Spinal cord (tissue), 10 donors: ENCODE measurements around the gene GRIN3A. TPM values are rescaled to one million over a fixed set of nuclear protein-coding genes. Genes with fewer than 3 reads are reported as not detected.
A peak's percentile ranks its signal among the peaks of the same experiment; 100 is the strongest.

Experiments used
- DNase-seq, 6 donors: peaks; one replicate each; pipeline versions ENCODE4 v3.0.0 to v3.0.0-alpha.2; 2013 to 2015; ENCODE audit warnings: low spot score in 6 of 6, low read depth in 4 of 6
- H3K27ac ChIP-seq: one replicate; pipeline ENCODE4 v1.5.1; 2013; ENCODE audit warnings: low read depth, low read length, control low read depth
- H3K27me3 ChIP-seq: one replicate; pipeline ENCODE4 v1.6.1; 2013; ENCODE audit warnings: low read length; ENCODE audit not compliant: control insufficient read depth, insufficient read depth
- H3K36me3 ChIP-seq: one replicate; pipeline ENCODE4 v1.6.1; 2013; ENCODE audit warnings: low read length; ENCODE audit not compliant: control insufficient read depth, insufficient read depth
- H3K4me1 ChIP-seq: one replicate; pipeline ENCODE4 v1.6.1; 2013; ENCODE audit warnings: low read length; ENCODE audit not compliant: control insufficient read depth, insufficient read depth
- H3K4me3 ChIP-seq: one replicate; pipeline ENCODE4 v1.5.1; 2013; ENCODE audit warnings: low read depth, low read length, control low read depth
- H3K9me3 ChIP-seq: one replicate; pipeline ENCODE4 v1.6.1; 2013; ENCODE audit warnings: low read length; ENCODE audit not compliant: control insufficient read depth, insufficient read depth
- WGBS: methylation state at CpG from one replicate; pipeline ENCODE4 v1.1.5; 2013; ENCODE audit warnings: missing lambda C conversion rate; ENCODE audit not compliant: insufficient coverage; 5-methylcytosine and 5-hydroxymethylcytosine counted together
- polyA plus RNA-seq, 2 donors: library from polyadenylated mRNA; unstranded; fragments of 120-200 nt; gene quantifications; one replicate each; pipeline ENCODE4 v1.2.1, GENCODE V29; 2013; ENCODE audit not compliant: insufficient read length in 2 of 2
- total RNA-seq, 2 donors: library from RNA; depleted of rRNA in 1 of 2; stranded (reverse); fragments of 120-200 nt in 1 of 2; fragments of >200 nt in 1 of 2; gene quantifications; one replicate each; pipeline versions ENCODE4 v1.2.3 to v1.2.4, GENCODE V29; 2013 to 2014
- donor health status: healthy.

Gene GRIN3A
- total and polyA plus RNA-seq, 4 donors = 8.5 to 27.2 (median 20.2) TPM

DNA sequence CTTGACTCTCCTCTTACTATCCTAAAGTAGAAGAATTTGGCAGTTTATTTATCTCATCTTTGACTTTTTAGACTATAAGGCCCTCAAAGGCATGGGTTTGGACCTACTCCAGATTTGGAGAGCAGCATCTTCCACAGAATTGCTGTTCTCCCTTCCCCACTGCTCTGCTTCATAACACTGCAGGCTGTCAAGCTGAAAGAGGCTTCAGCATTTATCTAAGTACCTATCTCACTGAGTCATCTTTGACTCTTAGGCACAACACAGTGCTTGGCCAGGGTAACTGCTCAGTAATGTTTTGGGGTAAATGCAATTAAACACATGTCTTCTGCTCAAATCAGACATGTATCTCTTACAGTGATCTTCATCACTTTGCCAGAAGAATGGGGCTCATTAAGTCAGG, 60.6 kb downstream of the GRIN3A start:
- H3K27ac ChIP-seq = no peak overlapping the region
- DNase-seq = peak in 1 of 6 donors; percentile 30
- no peaks in the 10 kb centered on the region for H3K4me1 ChIP-seq
- H3K9me3 ChIP-seq = no peaks in the 10 kb centered on the region
- H3K36me3 ChIP-seq = no peaks in the 10 kb centered on the region
- no peak overlapping the region for H3K4me3 ChIP-seq
- no peaks in the 10 kb centered on the region for H3K27me3 ChIP-seq

DNA sequence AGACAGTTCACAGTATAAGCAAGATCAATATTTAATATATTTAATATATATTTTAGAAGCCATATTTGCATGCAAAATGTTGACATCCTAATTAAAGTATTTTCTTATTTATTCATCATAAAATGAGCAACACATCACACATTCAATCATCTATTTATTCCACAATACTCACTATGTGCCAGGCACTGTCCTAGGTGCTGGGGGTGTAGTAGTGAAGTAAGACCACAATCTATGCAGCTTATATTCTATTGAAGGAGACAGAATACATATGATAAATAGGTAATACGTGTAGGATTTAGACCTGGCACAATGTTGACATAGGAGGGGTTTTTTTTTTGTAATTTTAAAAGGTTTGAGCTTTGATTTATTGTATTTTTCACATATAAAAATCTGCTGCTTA, 63.1 kb downstream of the GRIN3A start:
- Histone ChIP-seq H3K4me1 (no peaks in the 10 kb centered on the region), H3K27ac (no peak overlapping the region), H3K9me3 (no peaks in the 10 kb centered on the region), H3K36me3 (no peaks in the 10 kb centered on the region), H3K27me3 (no peaks in the 10 kb centered on the region), H3K4me3 (no peak overlapping the region)
- no CpG with 5 or more reads among the region's 1 CpG for WGBS
- no peak for DNase-seq

DNA sequence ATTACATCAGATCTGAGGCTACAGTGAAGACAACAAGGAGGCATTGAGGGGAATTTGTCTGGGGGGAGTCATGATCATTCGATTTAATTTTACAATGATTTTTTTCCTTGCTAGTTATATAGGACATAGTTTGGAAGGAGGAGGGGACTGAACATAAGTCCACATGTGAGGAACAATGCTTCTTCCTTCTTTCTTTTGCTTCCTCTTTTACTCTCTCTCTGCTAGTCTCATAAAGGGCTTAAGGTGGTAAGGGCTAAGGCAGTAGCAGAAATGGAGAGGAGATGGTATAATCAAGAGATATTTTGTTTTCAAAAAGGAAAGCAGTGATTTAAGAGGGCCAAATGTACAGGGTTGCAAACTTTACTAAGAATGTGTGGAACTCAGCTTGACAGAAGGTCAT, 64.3 kb downstream of the GRIN3A start:
- DNase-seq = no peak
- H3K9me3 ChIP-seq = no peaks in the 10 kb centered on the region
- no CpG with 5 or more reads among the region's 1 CpG for WGBS
- H3K4me3 ChIP-seq = no peak overlapping the region
- H3K36me3 ChIP-seq = no peaks in the 10 kb centered on the region
- H3K27ac ChIP-seq = no peak overlapping the region
- H3K4me1 ChIP-seq = no peaks in the 10 kb centered on the region
- H3K27me3 ChIP-seq = no peaks in the 10 kb centered on the region

DNA sequence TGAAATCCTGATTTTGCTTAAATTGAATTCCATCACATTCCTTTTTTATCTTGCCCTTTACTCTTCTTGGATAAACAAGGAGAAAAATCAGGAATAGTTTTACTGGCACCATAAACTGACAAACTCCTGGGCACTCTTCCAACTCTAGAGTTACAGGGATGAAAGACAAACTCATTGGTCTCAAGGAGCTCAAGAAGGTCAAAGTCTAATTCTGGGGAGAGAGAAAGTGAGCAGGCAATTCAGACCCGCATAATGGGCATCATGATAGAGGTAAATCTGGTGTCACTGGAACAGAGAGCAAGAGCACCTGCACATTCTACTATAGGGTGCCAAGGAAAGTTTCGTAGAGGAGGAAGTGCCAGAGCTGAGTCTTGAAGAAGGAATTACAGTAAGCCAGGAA, 64.8 kb downstream of the GRIN3A start:
- no peak overlapping the region for H3K27ac ChIP-seq
- H3K4me1 ChIP-seq = no peaks in the 10 kb centered on the region
- DNase-seq = no peak
- H3K9me3 ChIP-seq = no peaks in the 10 kb centered on the region
- H3K27me3 ChIP-seq = no peaks in the 10 kb centered on the region
- H3K4me3 ChIP-seq = no peak overlapping the region
- WGBS = 83% methylated on average over 2 of the region's 2 CpGs
- H3K36me3 ChIP-seq = no peaks in the 10 kb centered on the region

DNA sequence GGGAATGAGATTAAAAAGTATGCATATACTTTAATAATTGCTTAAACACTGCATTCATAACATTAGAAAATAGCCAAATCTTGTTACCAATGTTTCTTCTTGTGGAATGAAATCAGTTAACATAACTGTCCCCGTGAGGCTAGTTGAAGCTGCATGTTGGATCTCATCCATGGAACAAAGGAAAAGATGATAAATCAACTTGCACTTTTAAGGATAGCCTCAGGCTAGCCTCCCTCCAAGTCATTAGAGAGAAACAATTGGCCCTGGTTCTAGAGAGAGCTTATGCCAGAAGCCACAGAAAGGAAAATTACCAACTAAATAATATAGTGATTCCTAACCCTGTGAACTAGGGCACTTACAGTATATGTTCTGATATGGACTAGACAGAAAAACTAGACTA, 66.9 kb downstream of the GRIN3A start:
- no peak overlapping the region for H3K27ac ChIP-seq
- no peaks in the 10 kb centered on the region for H3K9me3 ChIP-seq
- no peaks in the 10 kb centered on the region for H3K36me3 ChIP-seq
- no peak overlapping the region for H3K4me3 ChIP-seq
- WGBS = no CpG with 5 or more reads among the region's 1 CpG
- no peaks in the 10 kb centered on the region for H3K4me1 ChIP-seq
- peak in 2 of 6 donors; percentile 14 to 76 for DNase-seq
- H3K27me3 ChIP-seq = no peaks in the 10 kb centered on the region

DNA sequence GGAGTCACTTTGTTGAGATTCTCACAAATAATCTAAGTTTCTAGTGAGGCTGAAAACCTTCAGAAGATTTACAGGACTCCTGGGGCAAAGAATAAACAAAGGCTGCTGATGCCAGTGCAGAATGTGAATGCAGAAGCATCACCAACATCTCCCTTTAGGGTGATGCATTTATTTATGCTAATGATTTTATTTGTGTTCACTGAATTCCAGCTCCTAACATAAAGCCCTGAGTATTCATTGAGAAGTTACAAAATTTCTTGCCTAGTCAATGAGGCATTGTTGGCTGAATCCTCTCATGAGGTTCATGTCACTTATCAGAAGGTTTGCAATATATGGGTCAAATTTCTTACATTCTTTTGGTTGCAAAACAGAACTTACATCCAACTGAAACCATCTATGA, 70.0 kb downstream of the GRIN3A start:
- no peaks in the 10 kb centered on the region for H3K9me3 ChIP-seq
- no peak overlapping the region for H3K4me3 ChIP-seq
- no peaks in the 10 kb centered on the region for H3K36me3 ChIP-seq
- peak in 1 of 6 donors; percentile 33 for DNase-seq
- H3K27me3 ChIP-seq = no peaks in the 10 kb centered on the region
- no peak overlapping the region for H3K27ac ChIP-seq
- no peaks in the 10 kb centered on the region for H3K4me1 ChIP-seq

DNA sequence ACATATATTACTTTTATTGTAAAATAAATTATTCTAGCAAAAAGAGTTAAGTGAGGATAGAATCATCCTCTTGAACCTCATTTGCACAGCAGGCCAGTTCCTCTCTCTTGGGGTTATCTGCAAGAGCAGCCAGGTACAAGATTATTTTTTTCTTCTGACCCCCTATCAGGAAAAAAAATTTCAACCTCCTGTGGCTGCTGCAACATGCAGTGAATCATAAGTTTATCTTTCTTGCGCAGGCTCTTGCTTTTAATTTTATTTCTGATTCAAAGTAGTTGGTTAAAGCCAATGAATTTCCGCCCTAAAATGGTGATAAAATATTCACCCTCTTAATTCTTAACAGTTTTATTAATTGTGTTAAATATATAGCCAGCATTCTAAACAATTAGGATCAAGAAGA, 74.0 kb downstream of the GRIN3A start:
- H3K4me1 ChIP-seq = no peaks in the 10 kb centered on the region
- no peaks in the 10 kb centered on the region for H3K36me3 ChIP-seq
- H3K4me3 ChIP-seq = no peak overlapping the region
- no peaks in the 10 kb centered on the region for H3K27me3 ChIP-seq
- no peak for DNase-seq
- H3K9me3 ChIP-seq = no peaks in the 10 kb centered on the region
- WGBS = no CpG with 5 or more reads among the region's 2 CpGs
- no peak overlapping the region for H3K27ac ChIP-seq

DNA sequence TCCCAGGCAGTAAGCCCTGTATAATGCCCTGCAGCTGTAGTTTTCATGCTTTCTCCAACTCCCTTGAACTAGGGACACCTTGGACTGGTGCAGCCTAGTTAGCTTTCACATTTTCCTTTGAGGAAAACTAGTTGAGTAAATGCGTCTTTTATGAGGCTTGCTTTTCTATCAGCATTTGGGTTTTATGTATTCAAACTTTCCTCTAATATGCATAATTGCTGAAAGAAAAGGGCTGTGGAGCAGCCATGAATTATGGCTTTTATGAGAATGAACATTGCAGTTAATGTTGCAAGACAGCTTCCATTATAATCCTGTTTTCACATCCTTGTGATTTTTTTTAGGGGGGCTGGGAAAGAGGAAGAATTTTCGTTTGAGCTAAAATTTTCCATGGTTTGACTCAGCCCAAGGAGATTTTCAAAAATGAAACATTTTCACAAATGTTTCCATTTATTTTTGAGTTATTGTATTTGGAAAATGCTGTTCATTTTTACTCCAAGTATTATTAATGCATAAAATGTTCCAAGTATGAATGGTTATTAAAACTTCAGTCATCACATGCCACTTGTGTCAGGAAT, 85.8 kb downstream of the GRIN3A start:
- no peaks in the 10 kb centered on the region for H3K36me3 ChIP-seq
- no peaks in the 10 kb centered on the region for H3K9me3 ChIP-seq
- no CpG with 5 or more reads among the region's 2 CpGs for WGBS
- peak in 2 of 6 donors; percentile 7 to 38 for DNase-seq
- H3K27ac ChIP-seq = peak overlapping the region; percentile 62
- no peak overlapping the region for H3K4me3 ChIP-seq
- H3K4me1 ChIP-seq = no peaks in the 10 kb centered on the region
- no peaks in the 10 kb centered on the region for H3K27me3 ChIP-seq

DNA sequence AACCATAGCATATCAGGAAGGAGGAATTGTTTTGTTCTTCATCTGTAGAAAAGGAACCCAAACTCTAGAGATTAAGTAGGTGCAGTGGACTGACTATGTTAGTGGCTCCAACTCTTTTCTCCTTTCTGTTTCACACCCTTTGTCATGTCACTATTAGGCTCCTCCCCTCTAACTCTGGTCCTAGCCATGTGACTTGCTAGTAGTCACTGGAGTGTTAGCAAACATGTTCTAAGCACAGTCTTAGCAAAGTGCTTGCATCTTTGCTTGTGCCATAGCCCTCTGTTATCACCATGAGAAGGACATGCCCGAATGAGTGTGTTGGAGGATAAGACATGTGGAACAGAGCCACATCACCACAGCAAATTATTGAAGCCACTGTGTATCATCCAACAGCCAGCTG, 88.3 kb downstream of the GRIN3A start:
- Histone ChIP-seq H3K4me1 (no peaks in the 10 kb centered on the region), H3K4me3 (no peak overlapping the region), H3K9me3 (no peaks in the 10 kb centered on the region), H3K36me3 (no peaks in the 10 kb centered on the region), H3K27ac (no peak overlapping the region), H3K27me3 (no peaks in the 10 kb centered on the region)
- no peak for DNase-seq
- no CpG with 5 or more reads among the region's 1 CpG for WGBS

DNA sequence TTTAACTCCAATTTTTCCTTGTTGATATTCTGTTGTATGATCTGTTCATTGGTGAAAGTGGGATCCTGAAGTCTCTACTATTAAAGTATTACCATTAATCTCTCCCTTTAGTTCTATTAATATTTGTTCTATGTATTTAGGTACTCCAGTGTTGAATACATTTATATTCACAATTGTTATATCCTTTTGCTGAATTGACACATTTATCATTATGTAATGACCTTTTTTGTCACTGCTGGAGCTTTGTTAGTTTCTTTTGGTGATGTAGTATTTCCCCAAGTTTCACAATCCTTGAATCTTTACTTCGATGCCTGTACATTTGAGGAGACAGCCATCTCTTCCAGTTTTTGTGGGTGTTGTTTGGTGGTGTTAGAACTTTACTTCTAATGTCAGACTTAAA, 90.0 kb downstream of the GRIN3A start:
- no peak for DNase-seq
- H3K27me3 ChIP-seq = no peaks in the 10 kb centered on the region
- no peak overlapping the region for H3K4me3 ChIP-seq
- no peak overlapping the region for H3K27ac ChIP-seq
- WGBS = no CpG with 5 or more reads among the region's 1 CpG
- no peaks in the 10 kb centered on the region for H3K36me3 ChIP-seq
- no peaks in the 10 kb centered on the region for H3K9me3 ChIP-seq
- no peaks in the 10 kb centered on the region for H3K4me1 ChIP-seq
